DMS153 (cell line): ENCODE measurements around the gene STKLD1.

Source experiments
- DNase-seq: peaks from one replicate; lab custom pipeline; 2025; lab: John Stamatoyannopoulos, UW

Gene STKLD1

GRCh38 chr9:133345596-133345995 is 30.6 kb upstream of the STKLD1 start:
- no peak for DNase-seq

GRCh38 chr9:133346021-133346785 is 30.0 kb upstream of the STKLD1 start:
- DNase-seq = no peak

- no peak for DNase-seq
Measured at GRCh38 chr9:133347515-133347984, 28.6 kb upstream of the STKLD1 start.

GRCh38 chr9:133347985-133348717 is 28.0 kb upstream of the STKLD1 start, which contains the start of the genes MED22 and RPL7A:
Gene MED22, minus strand, starts transcription at chr9:133348131. Its CDS starts 1,469 bp downstream, at chr9:133346662.
Gene RPL7A, plus strand, starts transcription at chr9:133348218. Its CDS starts 26 bp downstream, at chr9:133348244.
- peak; percentile 91 for DNase-seq

GRCh38 chr9:133348718-133349573 is 27.2 kb upstream of the STKLD1 start:
- no peak for DNase-seq

- no peak for DNase-seq
Measured at GRCh38 chr9:133349965-133350616, 26.1 kb upstream of the STKLD1 start.

- no peak for DNase-seq
Measured at GRCh38 chr9:133351526-133351907, 24.6 kb upstream of the STKLD1 start.

- DNase-seq = no peak
Measured at GRCh38 chr9:133351908-133352634, 24.1 kb upstream of the STKLD1 start.

GRCh38 chr9:133352635-133353340 is 23.4 kb upstream of the STKLD1 start:
- DNase-seq = no peak

- no peak for DNase-seq
Measured at GRCh38 chr9:133353548-133353947, 22.6 kb upstream of the STKLD1 start.

- DNase-seq = no peak
Measured at GRCh38 chr9:133354766-133355165, 21.4 kb upstream of the STKLD1 start.

- no peak for DNase-seq
Measured at GRCh38 chr9:133355881-133356357, 20.2 kb upstream of the STKLD1 start.

GRCh38 chr9:133356391-133357091 is 19.6 kb upstream of the STKLD1 start, which contains the start of the genes SURF1 and SURF2:
Gene SURF1, minus strand, starts transcription at chr9:133356487. Its CDS starts 34 bp downstream, at chr9:133356453.
Gene SURF2, plus strand, starts transcription at chr9:133356550. Its CDS starts 43 bp downstream, at chr9:133356593.
- DNase-seq = peak; percentile 53

- DNase-seq = no peak
Measured at GRCh38 chr9:133357656-133358055, 18.5 kb upstream of the STKLD1 start.

- DNase-seq = no peak
Measured at GRCh38 chr9:133359399-133360175, 16.6 kb upstream of the STKLD1 start.

GRCh38 chr9:133360400-133361393 is 15.5 kb upstream of the STKLD1 start:
- no peak for DNase-seq

- DNase-seq = no peak
Measured at GRCh38 chr9:133361507-133362092, 14.6 kb upstream of the STKLD1 start.
